IMR-90 (cell line): ENCODE measurements around the gene MRPL10. TPM values are rescaled to one million over a fixed set of nuclear protein-coding genes. Genes with fewer than 3 reads are reported as not detected.

ENCODE experiments used
- ATAC-seq: fragments of 200-7000 bp; cut with Tn5 transposase; 2 replicates; pipeline ENCODE4 v1.9.1; 2020; ENCODE audit warnings: low read depth, mild to moderate bottlenecking, moderate library complexity
- BruUV-seq: library from RNA; stranded (reverse); fragments of 400-500 nt; replicated peaks from 2 replicates; lab custom pipeline; 2021; lab: Mats Ljungman, UMichigan
- CTCF ChIA-PET: fragments of 300-600 bp; formaldehyde crosslinking; extraction: SDS; loops from one replicate; lab custom pipeline; 2021; ENCODE audit warnings: antibody characterized with exemption; lab: Yijun Ruan, JAX
- POLR2A ChIA-PET: fragments of 300-600 bp; sonication (Branson Sonifier 250); formaldehyde crosslinking; loops from one replicate; lab custom pipeline; 2022; ENCODE audit warnings: antibody characterized with exemption; ENCODE audit not compliant: unreplicated experiment; lab: Charles Lee
- DNase-seq: peaks from one replicate; pipeline ENCODE4 v3.0.0; 2013
- H2AFZ ChIP-seq: replicated peaks from 2 replicates; pipeline ENCODE3; 2013; ENCODE audit warnings: low read length, mild to moderate bottlenecking; ENCODE audit not compliant: poor library complexity
- H2AK5ac ChIP-seq: 2 replicates; pipeline ENCODE4 v1.6.1; 2013; ENCODE audit warnings: low read depth, low read length, inconsistent platforms
- H2AK9ac ChIP-seq: replicated peaks from 2 replicates; pipeline ENCODE3; 2013; ENCODE audit warnings: mild to moderate bottlenecking, low read depth, low read length, moderate library complexity; ENCODE audit not compliant: poor library complexity
- H2BK120ac ChIP-seq: 2 replicates; pipeline ENCODE4 v1.6.1; 2013; ENCODE audit warnings: low read depth, low read length, inconsistent platforms
- H2BK15ac ChIP-seq: 3 replicates; pipeline ENCODE4 v1.6.1; 2013; ENCODE audit warnings: low read depth, low read length, inconsistent platforms
- H2BK20ac ChIP-seq: 2 replicates; pipeline ENCODE4 v1.6.1; 2013; ENCODE audit warnings: low read depth, mild to moderate bottlenecking, inconsistent platforms, low read length, moderate library complexity
- H2BK5ac ChIP-seq: 2 replicates; pipeline ENCODE4 v1.6.1; 2013; ENCODE audit warnings: mild to moderate bottlenecking, low read depth, low read length, inconsistent platforms; ENCODE audit not compliant: poor library complexity, severe bottlenecking
- H3K14ac ChIP-seq: replicated peaks from 2 replicates; pipeline ENCODE4 v1.6.1; 2013; ENCODE audit warnings: low read depth, low read length, inconsistent platforms
- H3K18ac ChIP-seq: 2 replicates; pipeline ENCODE4 v1.6.1; 2013; ENCODE audit warnings: low read depth, low read length, control low read depth
- H3K23ac ChIP-seq: 2 replicates; pipeline ENCODE4 v1.6.1; 2013; ENCODE audit warnings: low read depth, low read length, inconsistent platforms
- H3K27ac ChIP-seq: 2 replicates; pipeline ENCODE4 v1.5.1; 2013; ENCODE audit warnings: mild to moderate bottlenecking, control low read depth, low read length; ENCODE audit not compliant: insufficient read depth
- H3K27me3 ChIP-seq: 2 replicates; pipeline ENCODE4 v1.6.1; 2013; ENCODE audit warnings: low read length; ENCODE audit not compliant: control insufficient read depth, insufficient read depth
- H3K36me3 ChIP-seq: 2 replicates; pipeline ENCODE4 v1.6.1; 2013; ENCODE audit warnings: low read length, mixed read lengths; ENCODE audit not compliant: control insufficient read depth, insufficient read depth
- H3K4ac ChIP-seq: 2 replicates; pipeline ENCODE4 v1.6.1; 2013; ENCODE audit warnings: low read depth, low read length, inconsistent platforms
- H3K4me1 ChIP-seq: 2 replicates; pipeline ENCODE4 v1.6.1; 2013; ENCODE audit warnings: low read length, mixed read lengths; ENCODE audit not compliant: control insufficient read depth, insufficient read depth
- H3K4me2 ChIP-seq: 2 replicates; pipeline ENCODE4 v1.6.1; 2013; ENCODE audit warnings: low read depth, mild to moderate bottlenecking, control low read depth, low read length, moderate library complexity
- H3K4me3 ChIP-seq: 2 replicates; pipeline ENCODE4 v1.5.1; 2013; ENCODE audit warnings: low read depth, mild to moderate bottlenecking, control low read depth, low read length, moderate library complexity; ENCODE audit not compliant: insufficient read depth
- H3K56ac ChIP-seq: 2 replicates; pipeline ENCODE4 v1.6.1; 2013; ENCODE audit warnings: low read length, inconsistent platforms; ENCODE audit not compliant: insufficient read depth; ENCODE audit errors: extremely low read depth
- H3K79me1 ChIP-seq, 2 experiments: 2 replicates each; pipeline ENCODE4 v1.6.1; 2013; ENCODE audit warnings: low read length in 2 of 2, inconsistent platforms in 1 of 2, low read depth in 1 of 2
- H3K9ac ChIP-seq: 2 replicates; pipeline ENCODE4 v1.6.1; 2013; ENCODE audit warnings: low read depth, low read length, control low read depth
- H3K9me1 ChIP-seq: 2 replicates; pipeline ENCODE4 v1.6.1; 2013; ENCODE audit warnings: low read length, inconsistent platforms; ENCODE audit not compliant: insufficient read depth
- H3K9me3 ChIP-seq: 2 replicates; pipeline ENCODE4 v1.6.1; 2013; ENCODE audit warnings: low read length; ENCODE audit not compliant: control insufficient read depth, insufficient read depth
- H4K20me1 ChIP-seq: 2 replicates; pipeline ENCODE4 v1.6.1; 2013; ENCODE audit warnings: low read length, inconsistent platforms; ENCODE audit not compliant: insufficient read depth
- H4K5ac ChIP-seq: 2 replicates; pipeline ENCODE4 v1.6.1; 2013; ENCODE audit warnings: mild to moderate bottlenecking, low read depth, low read length, control low read depth
- H4K8ac ChIP-seq, 2 experiments: 2 replicates each; pipeline ENCODE4 v1.6.1; 2013; ENCODE audit warnings: low read depth in 2 of 2, low read length in 2 of 2, control low read depth in 1 of 2, inconsistent platforms in 1 of 2
- H4K91ac ChIP-seq: 2 replicates; pipeline ENCODE4 v1.6.1; 2013; ENCODE audit warnings: low read depth, low read length, inconsistent platforms; ENCODE audit not compliant: insufficient read depth
- BHLHE40 ChIP-seq: fragments of 150-350 bp; IDR thresholded peaks from 2 replicates; pipeline ENCODE4 v1.6.1; 2016; ENCODE audit warnings: mild to moderate bottlenecking, low read depth, low read length
- CEBPB ChIP-seq: IDR thresholded peaks from 2 replicates; pipeline ENCODE4 v1.6.1; 2012; ENCODE audit warnings: low read depth, low read length, improper control_type of control experiment
- CHD1 ChIP-seq: IDR thresholded peaks from 2 replicates; pipeline ENCODE4 v1.6.1; 2012; ENCODE audit warnings: low read depth, low read length, improper control_type of control experiment
- ELK1 ChIP-seq: fragments of 150-350 bp; IDR thresholded peaks from 2 replicates; pipeline ENCODE4 v1.6.1; 2016; ENCODE audit warnings: low read depth, mild to moderate bottlenecking, low read length, moderate library complexity, borderline replicate concordance
- FOS ChIP-seq: fragments of 150-350 bp; IDR thresholded peaks from 2 replicates; pipeline ENCODE4 v1.6.1; 2016; ENCODE audit warnings: low read depth, low read length
- MAFK ChIP-seq: IDR thresholded peaks from 2 replicates; pipeline ENCODE4 v1.6.1; 2012; ENCODE audit warnings: low read depth, low read length, improper control_type of control experiment
- MAZ ChIP-seq: IDR thresholded peaks from 2 replicates; pipeline ENCODE4 v1.6.1; 2012; ENCODE audit warnings: low read depth, mild to moderate bottlenecking, low read length, improper control_type of control experiment, moderate library complexity, borderline replicate concordance
- MXI1 ChIP-seq: IDR thresholded peaks from 2 replicates; pipeline ENCODE4 v1.6.1; 2012; ENCODE audit warnings: low read depth, mild to moderate bottlenecking, low read length, moderate library complexity, borderline replicate concordance
- NFE2L2 ChIP-seq: fragments of 150-350 bp; IDR thresholded peaks from 2 replicates; pipeline ENCODE4 v1.6.1; 2016; ENCODE audit warnings: low read depth, mild to moderate bottlenecking, low read length
- POLR2A ChIP-seq: IDR thresholded peaks from 2 replicates; pipeline ENCODE4 v1.6.1; 2012; ENCODE audit warnings: mild to moderate bottlenecking, low read depth, low read length
- RAD21 ChIP-seq: IDR thresholded peaks from 2 replicates; pipeline ENCODE4 v1.6.1; 2012; ENCODE audit warnings: low read length, improper control_type of control experiment
- RCOR1 ChIP-seq: IDR thresholded peaks from 2 replicates; pipeline ENCODE4 v1.6.1; 2012; ENCODE audit warnings: mild to moderate bottlenecking, low read length, improper control_type of control experiment; ENCODE audit not compliant: insufficient replicate concordance
- RFX5 ChIP-seq: IDR thresholded peaks from 2 replicates; pipeline ENCODE4 v1.8.0; 2012; ENCODE audit warnings: low read depth, mild to moderate bottlenecking, low read length, moderate library complexity
- SMC3 ChIP-seq: fragments of 150-350 bp; IDR thresholded peaks from 2 replicates; pipeline ENCODE4 v1.6.1; 2016; ENCODE audit warnings: low read depth, mild to moderate bottlenecking, antibody characterized with exemption, low read length, moderate library complexity
- USF2 ChIP-seq: fragments of 150-350 bp; IDR thresholded peaks from 2 replicates; pipeline ENCODE4 v1.6.1; 2017; ENCODE audit warnings: mild to moderate bottlenecking, antibody characterized with exemption, low read length, low read depth
- WGBS, 2 experiments: methylation state at CpG; one replicate each; pipeline versions ENCODE4 v1.1.5 to v1.1.7; 2013; ENCODE audit warnings: missing lambda C conversion rate in 2 of 2; ENCODE audit not compliant: insufficient read length in 1 of 2; ENCODE audit errors: extremely low coverage in 2 of 2; 5-methylcytosine and 5-hydroxymethylcytosine counted together
- dilution Hi-C: fragments of 300-500 bp; cut with HindIII; formaldehyde crosslinking; loops from one replicate; pipeline ENCODE4 v1.14.3; 2018; ENCODE audit warnings: low sequenced_read_pairs; ENCODE audit not compliant: unreplicated experiment
- in situ Hi-C: fragments of 300-500 bp; cut with MboI; formaldehyde crosslinking; loops from 3 replicates; pipeline ENCODE4 v1.14.3; 2019; ENCODE audit warnings: low sequenced_read_pairs, inconsistent platforms, mixed read lengths
- intact Hi-C: fragments of 100-400 bp; cut with micrococcal nuclease; formaldehyde crosslinking; loops from 2 replicates; pipeline ENCODE4 v1.10.0; 2022
- polyA plus RNA-seq, 3 experiments: library from polyadenylated mRNA; depleted of rRNA; stranded (reverse); fragments of >200 nt; gene quantifications; 2 replicates each; pipeline ENCODE4 v1.2.3, GENCODE V29; 2012; ENCODE audit warnings: low replicate concordance in 1 of 3
- total RNA-seq: library from RNA; depleted of rRNA; stranded (reverse); fragments of >200 nt; gene quantifications from 2 replicates; pipeline ENCODE4 v1.2.3, GENCODE V29; 2012
- TF ChIP-seq, protein P1 (sequence below): conservative IDR thresholded peaks from 2 replicates; pipeline ENCODE4 v1.5.1; 2012; ENCODE audit warnings: mild to moderate bottlenecking, low read depth, low read length, improper control_type of control experiment

The MRPL10 gene
- total and polyA plus RNA-seq, 2 of the 4 experiments (the other 2 are of a cell fraction): 32.3 to 61.8 TPM

GRCh38 chr17:47834756-47835155 lies 3.4 kb upstream of the MRPL10 start:
- Histone ChIP-seq H2AK9ac (no peak overlapping the region), H4K5ac (no peak overlapping the region), H3K23ac (no peak overlapping the region), H2AK5ac (no peak overlapping the region), H3K9ac (no peak overlapping the region), H4K91ac (no peak overlapping the region), H3K9me3 (no peaks in the 10 kb centered on the region), H2BK20ac (no peak overlapping the region), H3K56ac (no peak overlapping the region), H3K4me3 (no peak overlapping the region), H2BK120ac (no peak overlapping the region), H2BK15ac (no peak overlapping the region), H3K14ac (no peak overlapping the region), H2BK5ac (no peak overlapping the region), H4K20me1 (peaks cover 3% of the 10 kb centered on the region; the same call in 1 of the 2 replicates), H3K4me2 (no peak overlapping the region), H4K8ac (no peak overlapping the region), H3K27ac (no peak overlapping the region), H3K36me3 (peaks cover 8% of the 10 kb centered on the region), H3K4me1 (peaks cover 8% of the 10 kb centered on the region), H3K79me1 (peaks cover 13 to 22% of the 10 kb centered on the region in 2 experiments), H3K18ac (no peak overlapping the region), H3K9me1 (peaks cover 13% of the 10 kb centered on the region), H3K27me3 (no peaks in the 10 kb centered on the region), H3K4ac (no peak overlapping the region), H2AFZ (no peak overlapping the region)
- in situ Hi-C loops (no loop called here), intact Hi-C loops (no loop called here), dilution Hi-C loops (no loop called here)
- TF ChIP-seq MXI1 (no peak), USF2 (no peak), RAD21 (no peak), RFX5 (no peak), MAFK (no peak), BHLHE40 (no peak), RCOR1 (no peak), SMC3 (no peak), ELK1 (no peak), CEBPB (no peak), CHD1 (no peak), POLR2A (no peak), FOS (no peak), MAZ (no peak), NFE2L2 (no peak)
- TF ChIP-seq, protein P1, sequence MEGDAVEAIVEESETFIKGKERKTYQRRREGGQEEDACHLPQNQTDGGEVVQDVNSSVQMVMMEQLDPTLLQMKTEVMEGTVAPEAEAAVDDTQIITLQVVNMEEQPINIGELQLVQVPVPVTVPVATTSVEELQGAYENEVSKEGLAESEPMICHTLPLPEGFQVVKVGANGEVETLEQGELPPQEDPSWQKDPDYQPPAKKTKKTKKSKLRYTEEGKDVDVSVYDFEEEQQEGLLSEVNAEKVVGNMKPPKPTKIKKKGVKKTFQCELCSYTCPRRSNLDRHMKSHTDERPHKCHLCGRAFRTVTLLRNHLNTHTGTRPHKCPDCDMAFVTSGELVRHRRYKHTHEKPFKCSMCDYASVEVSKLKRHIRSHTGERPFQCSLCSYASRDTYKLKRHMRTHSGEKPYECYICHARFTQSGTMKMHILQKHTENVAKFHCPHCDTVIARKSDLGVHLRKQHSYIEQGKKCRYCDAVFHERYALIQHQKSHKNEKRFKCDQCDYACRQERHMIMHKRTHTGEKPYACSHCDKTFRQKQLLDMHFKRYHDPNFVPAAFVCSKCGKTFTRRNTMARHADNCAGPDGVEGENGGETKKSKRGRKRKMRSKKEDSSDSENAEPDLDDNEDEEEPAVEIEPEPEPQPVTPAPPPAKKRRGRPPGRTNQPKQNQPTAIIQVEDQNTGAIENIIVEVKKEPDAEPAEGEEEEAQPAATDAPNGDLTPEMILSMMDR: no peak
- POLR2A ChIA-PET: no interaction called here
- CTCF ChIA-PET: no interaction called here
- no peak for ATAC-seq
- 86% methylated on average over 1 of the region's 5 CpGs; no CpG with 5 or more reads in 1 of the 2 experiments for WGBS, 2 experiments
- no TSS peak for BruUV-seq
- no peak for DNase-seq
